Measurements from ENCODE around the gene TLR7.

TLR7 gene

DNA sequence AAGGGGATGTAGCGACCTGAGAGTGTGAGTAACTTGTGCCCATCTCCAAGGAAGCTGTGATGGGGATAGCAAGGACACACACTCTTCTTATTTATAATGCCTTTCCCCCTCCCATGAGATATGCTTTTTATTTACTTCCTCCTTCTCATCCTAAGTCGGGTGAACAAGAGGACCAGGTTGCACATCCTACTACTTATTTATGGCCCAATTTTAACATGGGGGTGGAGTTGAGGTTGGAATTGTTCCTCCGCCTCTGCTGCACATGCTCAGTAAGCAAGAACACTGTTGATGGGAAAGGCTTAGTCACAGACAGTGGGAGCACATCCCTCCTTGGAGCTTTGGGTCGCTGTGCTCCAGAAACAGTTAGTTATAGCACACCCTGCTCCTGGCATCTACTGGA lies 24.3 kb downstream of the TLR7 start:
- DNase-seq (ENCODE audit: low read depth in 2 of 2) = no peak

DNA sequence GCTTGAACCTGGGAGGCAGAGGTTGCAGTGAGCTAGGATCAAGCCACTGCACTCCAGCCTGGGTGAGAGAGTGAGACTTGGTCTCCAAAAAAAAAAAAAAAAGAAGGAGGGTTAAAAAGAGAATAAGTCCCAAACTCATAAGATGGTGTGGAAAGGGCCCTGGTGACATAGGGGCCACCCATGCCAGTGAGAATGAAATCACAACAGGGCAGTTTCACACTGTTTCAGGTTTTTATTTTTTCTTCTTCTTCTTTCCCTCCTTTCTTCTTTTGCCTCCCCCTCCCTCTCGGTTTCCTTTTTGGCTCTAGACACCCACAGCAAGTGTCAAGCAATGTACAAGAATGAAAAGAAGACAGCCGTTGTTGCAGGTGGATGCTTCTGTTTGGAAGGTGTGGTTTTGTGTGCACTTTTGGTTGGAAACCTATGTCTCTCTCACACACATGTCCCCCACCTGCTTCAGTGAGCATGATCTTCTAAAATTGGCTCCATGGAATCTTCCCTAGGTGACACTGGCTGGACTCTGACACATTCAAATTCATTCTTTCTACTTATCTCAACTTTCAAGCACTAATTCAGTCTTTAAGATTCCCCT lies 25.1 kb downstream of the TLR7 start:
- no peak for DNase-seq (ENCODE audit: low read depth in 2 of 2)

DNA sequence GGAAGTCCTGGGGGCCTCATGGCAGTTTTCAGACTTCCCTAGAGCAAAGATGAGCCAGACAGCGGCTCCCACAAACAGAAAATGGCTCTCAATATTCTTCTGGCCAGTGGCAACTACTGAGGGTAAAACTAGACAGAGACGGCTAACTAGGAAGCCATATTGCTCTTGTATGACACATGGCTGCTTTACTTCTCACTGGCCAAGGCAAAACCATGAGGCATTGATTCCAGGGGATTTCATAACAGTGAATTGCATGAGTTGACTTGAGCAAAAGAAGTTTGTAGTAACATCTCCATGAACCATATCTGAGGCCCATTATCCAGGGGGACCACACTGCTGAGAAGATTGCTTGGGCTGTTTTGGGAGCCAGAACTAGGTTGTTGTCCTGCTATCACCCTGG lies 25.8 kb downstream of the TLR7 start:
- no peak for DNase-seq (ENCODE audit: low read depth in 2 of 2)

- peak in 1 of 2 donors; percentile 13 for DNase-seq (ENCODE audit: low read depth in 2 of 2)
Measured at GRCh38 chrX:12894074-12895030, 27.5 kb downstream of the TLR7 start.

GRCh38 chrX:12895866-12896265 lies 29.0 kb downstream of the TLR7 start:
- no peak for DNase-seq (ENCODE audit: low read depth in 2 of 2)

DNA sequence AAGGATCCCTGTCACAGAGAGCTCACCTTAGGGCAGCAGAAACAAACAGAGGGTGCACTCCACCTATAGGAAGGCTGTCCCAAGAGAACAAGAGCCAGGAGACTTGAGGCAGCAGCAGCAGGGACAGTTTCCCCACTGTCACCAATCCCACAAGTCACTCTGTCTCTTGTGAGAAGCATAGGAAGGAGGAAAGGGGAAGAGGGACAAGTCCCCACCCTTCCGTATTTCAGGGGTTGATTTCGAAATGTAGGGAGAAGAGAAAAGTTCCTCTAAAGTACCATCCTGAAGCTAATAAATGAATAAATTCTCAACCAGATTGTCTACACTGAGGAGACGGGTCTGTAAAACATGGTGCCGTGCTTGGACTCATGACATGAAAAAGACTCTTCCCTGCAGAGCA lies 30.1 kb downstream of the TLR7 start:
- DNase-seq (ENCODE audit: low read depth in 2 of 2) = no peak

DNA sequence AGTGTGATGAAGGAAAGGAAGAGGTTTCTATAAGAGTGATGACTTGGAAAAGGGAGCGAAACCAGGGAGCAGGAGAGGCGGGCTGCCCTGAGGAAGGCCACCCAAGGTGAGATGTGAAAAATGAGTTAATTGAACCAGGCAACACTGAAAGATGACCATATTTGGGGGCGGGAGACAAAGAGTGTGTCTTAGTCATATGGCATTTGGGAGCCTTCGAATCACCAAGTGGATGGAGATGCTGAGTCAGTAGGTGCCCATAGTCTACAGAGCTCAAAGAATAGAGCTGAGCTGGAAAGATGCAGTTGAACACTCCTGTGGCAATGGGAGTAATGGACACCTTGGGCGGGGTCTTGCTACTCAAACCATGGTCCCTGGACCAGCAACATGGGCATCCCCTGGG lies 31.2 kb downstream of the TLR7 start:
- no peak for DNase-seq (ENCODE audit: low read depth in 2 of 2)

GRCh38 chrX:12899506-12899905 lies 32.6 kb downstream of the TLR7 start:
- no peak for DNase-seq (ENCODE audit: low read depth in 2 of 2)

DNA sequence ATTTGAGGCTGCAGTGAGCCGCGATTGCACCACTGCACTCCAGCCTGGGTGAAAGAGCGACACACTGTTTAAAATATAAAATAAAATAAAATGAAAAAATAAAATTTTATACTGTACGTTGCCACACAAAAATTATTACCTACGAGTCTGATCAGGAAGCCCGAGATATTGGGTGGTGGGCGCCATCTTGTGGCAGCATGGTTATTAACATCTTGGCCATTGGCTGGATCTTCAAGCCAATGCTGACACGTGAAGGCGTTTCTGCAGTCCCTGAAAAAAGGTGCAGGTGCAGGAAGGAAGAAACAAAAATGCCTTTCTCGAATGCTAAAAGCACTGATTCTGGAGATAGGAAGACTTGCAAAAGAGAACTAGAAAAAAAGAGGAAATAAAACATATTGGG lies 34.6 kb downstream of the TLR7 start:
- peak; percentile 15 to 35 for DNase-seq (ENCODE audit: low read depth in 2 of 2)

GRCh38 chrX:12903646-12904045 lies 36.8 kb downstream of the TLR7 start:
- no peak for DNase-seq (ENCODE audit: low read depth in 2 of 2)

DNA sequence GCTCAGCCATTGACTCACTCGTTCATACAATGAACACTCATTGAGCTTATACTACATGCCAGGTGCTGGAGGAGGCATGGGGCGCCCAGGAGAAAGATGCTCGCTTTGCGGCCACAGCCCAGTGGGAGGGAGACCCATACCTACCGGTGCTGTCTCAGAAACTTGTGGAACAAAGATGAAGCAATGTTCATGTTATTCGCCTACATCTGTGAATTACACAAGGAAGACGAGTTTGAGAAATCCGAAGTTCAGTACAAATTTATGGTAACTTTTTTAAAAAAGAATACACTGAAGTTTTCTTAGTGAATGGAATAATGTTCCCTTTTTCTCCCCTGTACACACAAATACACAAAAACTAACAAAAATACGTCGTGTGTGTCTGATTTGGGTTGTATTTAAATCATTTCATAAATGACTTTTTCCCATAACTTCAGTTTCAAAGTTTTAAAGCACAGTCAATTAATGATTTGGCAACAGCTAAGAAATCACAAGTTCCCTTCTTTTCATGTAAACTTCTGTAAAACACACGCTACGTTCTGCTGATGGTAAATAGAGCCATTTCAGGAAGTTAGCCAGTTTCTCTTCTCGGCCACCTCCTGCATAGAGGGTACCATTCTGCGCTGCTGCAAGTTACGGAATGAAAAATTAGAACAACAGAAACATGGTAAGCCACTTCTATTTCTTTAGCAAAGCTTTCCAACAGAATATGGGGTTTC lies 39.3 kb downstream of the TLR7 start, which contains the start of gene TLR8:
Gene TLR8, plus strand, starts transcription at position 575 of the 716 bp plus-strand sequence. Its CDS starts 87 bp downstream, at position 662.
- no peak for DNase-seq (ENCODE audit: low read depth in 2 of 2)

- no peak for DNase-seq (ENCODE audit: low read depth in 2 of 2)
Measured at GRCh38 chrX:12910423-12911121, 43.7 kb downstream of the TLR7 start.

GRCh38 chrX:12911122-12911470 lies 44.2 kb downstream of the TLR7 start:
- no peak for DNase-seq (ENCODE audit: low read depth in 2 of 2)

DNA sequence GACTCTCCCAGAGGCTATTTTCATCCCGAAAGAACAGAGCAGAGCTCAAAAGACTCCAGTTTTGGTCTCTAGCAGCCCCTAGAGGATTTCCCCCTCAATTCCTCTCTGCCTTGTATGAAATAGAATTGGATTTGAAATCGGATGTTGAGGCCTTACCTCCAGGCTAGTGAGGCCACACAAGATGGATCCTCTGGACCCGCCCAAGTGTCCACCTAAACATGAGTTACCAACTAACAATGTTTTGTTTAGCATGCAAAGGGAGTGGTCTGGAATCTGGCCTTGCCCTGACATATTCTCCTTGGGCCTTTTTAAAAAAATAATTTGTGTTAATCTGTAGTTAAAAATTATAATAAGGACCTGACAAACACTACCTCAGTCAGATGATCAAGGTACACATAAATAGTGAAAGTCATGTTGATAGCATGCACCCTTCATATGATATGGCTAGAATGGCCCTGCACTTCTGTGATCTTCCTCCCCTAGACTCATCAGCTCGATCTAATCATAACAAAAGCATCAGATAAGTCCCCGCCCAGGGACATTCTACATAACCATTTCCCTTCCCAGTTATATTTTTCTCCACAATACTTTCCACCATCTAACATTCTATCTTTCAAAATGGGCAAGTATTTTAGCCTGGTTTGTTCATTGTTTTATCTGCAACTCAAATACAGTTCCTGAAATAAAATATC lies 46.1 kb downstream of the TLR7 start:
- no peak for DNase-seq (ENCODE audit: low read depth in 2 of 2)

- DNase-seq (ENCODE audit: low read depth in 2 of 2) = no peak
Measured at GRCh38 chrX:12917753-12918152, 50.9 kb downstream of the TLR7 start.

GRCh38 chrX:12919051-12919450 lies 52.2 kb downstream of the TLR7 start:
- no peak for DNase-seq (ENCODE audit: low read depth in 2 of 2)

DNA sequence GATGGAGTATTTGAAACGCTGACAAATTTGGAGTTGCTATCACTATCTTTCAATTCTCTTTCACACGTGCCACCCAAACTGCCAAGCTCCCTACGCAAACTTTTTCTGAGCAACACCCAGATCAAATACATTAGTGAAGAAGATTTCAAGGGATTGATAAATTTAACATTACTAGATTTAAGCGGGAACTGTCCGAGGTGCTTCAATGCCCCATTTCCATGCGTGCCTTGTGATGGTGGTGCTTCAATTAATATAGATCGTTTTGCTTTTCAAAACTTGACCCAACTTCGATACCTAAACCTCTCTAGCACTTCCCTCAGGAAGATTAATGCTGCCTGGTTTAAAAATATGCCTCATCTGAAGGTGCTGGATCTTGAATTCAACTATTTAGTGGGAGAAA lies 52.7 kb downstream of the TLR7 start:
- no peak for DNase-seq (ENCODE audit: low read depth in 2 of 2)

GRCh38 chrX:12920990-12921389 lies 54.1 kb downstream of the TLR7 start:
- DNase-seq (ENCODE audit: low read depth in 2 of 2) = no peak

GRCh38 chrX:12921886-12922598 lies 55.2 kb downstream of the TLR7 start:
- DNase-seq (ENCODE audit: low read depth in 2 of 2) = no peak

DNA sequence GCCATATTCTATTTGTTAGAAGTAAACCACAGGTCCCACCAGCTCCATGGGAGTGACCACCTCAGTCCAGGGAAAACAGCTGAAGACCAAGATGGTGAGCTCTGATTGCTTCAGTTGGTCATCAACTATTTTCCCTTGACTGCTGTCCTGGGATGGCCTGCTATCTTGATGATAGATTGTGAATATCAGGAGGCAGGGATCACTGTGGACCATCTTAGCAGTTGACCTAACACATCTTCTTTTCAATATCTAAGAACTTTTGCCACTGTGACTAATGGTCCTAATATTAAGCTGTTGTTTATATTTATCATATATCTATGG lies 55.7 kb downstream of the TLR7 start:
- DNase-seq (ENCODE audit: low read depth in 2 of 2) = no peak

GRCh38 chrX:12929701-12930100 lies 62.8 kb downstream of the TLR7 start:
- DNase-seq (ENCODE audit: low read depth in 2 of 2) = no peak
